HTR-8/SVneo (cell line): ENCODE results near the gene THRB.

Experiments used
- DNase-seq: peaks from one replicate; pipeline ENCODE4 v3.0.0; 2011; ENCODE audit warnings: low spot score, mixed read lengths; ENCODE audit not compliant: insufficient read length
- FAIRE-seq: peaks from 2 replicates; lab custom pipeline; 2011; peaks lifted over from hg19 to GRCh38; lab: Jason Lieb, UNC

The THRB gene

GRCh38 chr3:24166515-24166914 lies 328.1 kb downstream of the THRB start:
- FAIRE-seq (peak; percentile 38), DNase-seq (no peak)

GRCh38 chr3:24165603-24165982 lies 329.1 kb downstream of the THRB start:
- FAIRE-seq (no peak), DNase-seq (no peak)

GRCh38 chr3:24164967-24165602 lies 329.6 kb downstream of the THRB start:
- DNase-seq (no peak), FAIRE-seq (no peak)

- FAIRE-seq (no peak), DNase-seq (no peak)
Observed at GRCh38 chr3:24162929-24163328, 331.7 kb downstream of the THRB start.

- DNase-seq (no peak), FAIRE-seq (peak; percentile 16)
Observed at GRCh38 chr3:24161841-24162240, 332.8 kb downstream of the THRB start.

GRCh38 chr3:24160424-24161095 lies 334.1 kb downstream of the THRB start:
- FAIRE-seq (no peak), DNase-seq (peak; percentile 21)

- no peak for DNase-seq
- FAIRE-seq: no peak
Observed at GRCh38 chr3:24158761-24159454, 335.7 kb downstream of the THRB start.

- DNase-seq (no peak), FAIRE-seq (no peak)
Observed at GRCh38 chr3:24157106-24157505, 337.5 kb downstream of the THRB start.

- FAIRE-seq: peak; percentile 48
- peak; percentile 60 for DNase-seq
Observed at GRCh38 chr3:24156466-24156865, 338.2 kb downstream of the THRB start.

- DNase-seq (no peak), FAIRE-seq (no peak)
Observed at GRCh38 chr3:24155276-24155675, 339.4 kb downstream of the THRB start.

- FAIRE-seq (no peak), DNase-seq (no peak)
Observed at GRCh38 chr3:24154781-24155180, 339.9 kb downstream of the THRB start.

GRCh38 chr3:24154013-24154695 lies 340.5 kb downstream of the THRB start:
- DNase-seq: no peak
- FAIRE-seq: peak; percentile 20

GRCh38 chr3:24151594-24151993 lies 343.1 kb downstream of the THRB start:
- DNase-seq (no peak), FAIRE-seq (no peak)

- FAIRE-seq (peak; percentile 67), DNase-seq (no peak)
Observed at GRCh38 chr3:24149032-24149431, 345.6 kb downstream of the THRB start.

- peak; percentile 80 for FAIRE-seq
- peak; percentile 61 for DNase-seq
Observed at GRCh38 chr3:24145981-24146822, 348.4 kb downstream of the THRB start.

- DNase-seq: no peak
Observed at GRCh38 chr3:24145481-24145880, 349.2 kb downstream of the THRB start.

GRCh38 chr3:24142127-24142526 lies 352.5 kb downstream of the THRB start:
- DNase-seq: no peak
- FAIRE-seq: no peak

More at GRCh38 chr3:24145481-24145880, 349.2 kb downstream of the THRB start:
- no peak for FAIRE-seq

GRCh38 chr3:24141548-24141947 lies 353.1 kb downstream of the THRB start:
- DNase-seq: no peak
- FAIRE-seq: no peak

- no peak for FAIRE-seq
- no peak for DNase-seq
Observed at GRCh38 chr3:24139463-24140412, 354.9 kb downstream of the THRB start.
